ENCODE measurements around the gene THRAP3.
"Not testable (repeated sequence)": the region's sequence is repeated elsewhere in the genome, so short reads cannot be mapped to it uniquely, and the experiment has no call there.

THRAP3 gene

DNA sequence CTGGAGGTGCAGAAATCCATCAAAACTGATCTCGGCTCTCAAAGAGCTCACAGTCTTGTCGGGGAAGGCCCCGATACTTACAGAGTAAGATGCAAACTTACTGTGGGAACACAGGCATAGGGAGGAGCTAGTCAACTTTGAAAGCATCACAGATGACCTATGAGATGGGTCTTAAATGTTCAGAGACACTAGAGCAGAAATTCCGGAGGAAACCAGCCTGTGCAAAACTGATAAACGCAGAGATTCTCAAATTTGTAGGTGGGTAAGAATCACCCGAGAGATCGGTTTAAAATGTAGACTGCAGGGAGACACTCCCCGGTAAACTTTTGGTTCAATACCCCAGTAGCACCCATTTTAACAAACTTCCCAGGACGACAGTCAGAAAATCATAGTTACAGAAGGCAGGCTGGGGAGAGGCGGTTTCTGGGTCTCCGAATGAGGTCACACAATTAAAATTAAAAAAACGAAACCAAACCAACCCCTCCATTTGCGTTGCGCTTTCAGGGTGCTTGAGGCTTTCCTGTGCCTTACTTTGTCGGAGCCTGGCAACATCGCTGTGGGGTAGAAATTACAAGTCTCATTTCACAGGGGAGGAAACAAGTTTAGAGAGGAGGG, 755 bp upstream of the THRAP3 start:
- TF ChIP-seq, protein P1, sequence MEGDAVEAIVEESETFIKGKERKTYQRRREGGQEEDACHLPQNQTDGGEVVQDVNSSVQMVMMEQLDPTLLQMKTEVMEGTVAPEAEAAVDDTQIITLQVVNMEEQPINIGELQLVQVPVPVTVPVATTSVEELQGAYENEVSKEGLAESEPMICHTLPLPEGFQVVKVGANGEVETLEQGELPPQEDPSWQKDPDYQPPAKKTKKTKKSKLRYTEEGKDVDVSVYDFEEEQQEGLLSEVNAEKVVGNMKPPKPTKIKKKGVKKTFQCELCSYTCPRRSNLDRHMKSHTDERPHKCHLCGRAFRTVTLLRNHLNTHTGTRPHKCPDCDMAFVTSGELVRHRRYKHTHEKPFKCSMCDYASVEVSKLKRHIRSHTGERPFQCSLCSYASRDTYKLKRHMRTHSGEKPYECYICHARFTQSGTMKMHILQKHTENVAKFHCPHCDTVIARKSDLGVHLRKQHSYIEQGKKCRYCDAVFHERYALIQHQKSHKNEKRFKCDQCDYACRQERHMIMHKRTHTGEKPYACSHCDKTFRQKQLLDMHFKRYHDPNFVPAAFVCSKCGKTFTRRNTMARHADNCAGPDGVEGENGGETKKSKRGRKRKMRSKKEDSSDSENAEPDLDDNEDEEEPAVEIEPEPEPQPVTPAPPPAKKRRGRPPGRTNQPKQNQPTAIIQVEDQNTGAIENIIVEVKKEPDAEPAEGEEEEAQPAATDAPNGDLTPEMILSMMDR (IDR thresholded peaks at IDR 0.05; ENCODE audit: borderline replicate concordance, insufficient read depth, low read depth, low read length) = no peak

DNA sequence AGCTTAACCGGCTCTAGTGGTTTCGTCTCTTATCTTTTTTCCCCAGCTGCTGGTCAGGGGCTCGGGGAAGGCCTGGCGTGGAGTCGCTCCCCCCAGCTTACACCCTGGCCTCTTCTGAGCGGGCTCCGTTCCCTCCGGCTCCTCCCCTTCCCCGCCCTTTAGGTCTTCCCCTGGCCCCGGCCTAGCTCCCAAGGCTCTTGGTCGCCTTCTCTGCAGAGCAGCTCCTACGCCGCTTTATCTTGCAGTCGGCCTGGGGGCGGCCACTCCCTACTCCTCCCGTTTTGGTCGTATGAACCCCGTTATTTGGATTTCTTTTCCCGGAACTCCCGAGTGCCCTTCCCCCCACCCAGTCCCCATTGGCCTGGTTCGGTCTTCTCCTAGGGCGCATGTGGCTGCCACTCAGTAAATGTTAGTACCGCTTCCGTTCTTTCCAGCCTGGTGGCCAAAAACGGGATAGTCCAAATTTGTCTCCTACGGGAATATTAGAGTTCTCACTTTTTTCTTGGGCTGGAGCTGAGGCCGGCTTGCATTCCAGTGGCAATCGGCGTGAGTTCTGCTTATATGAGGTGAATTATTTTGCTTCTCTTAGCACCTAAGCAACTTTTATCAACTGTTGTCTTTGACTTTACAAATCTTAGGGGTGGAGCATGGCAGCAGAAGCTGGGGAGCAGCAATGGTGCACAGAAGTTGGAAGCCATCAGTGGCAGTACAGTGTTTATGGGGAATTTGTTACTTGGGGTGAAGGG, 467 bp downstream of the THRAP3 start:
- H3K4me3 ChIP-seq (ENCODE audit: low read depth, low read length) = peak overlapping the region; percentile 96
- TF ChIP-seq, protein P1 (IDR thresholded peaks at IDR 0.05; ENCODE audit: borderline replicate concordance, insufficient read depth, low read depth, low read length) = 0 out of 2 replicates have a peak, but pooled peaks have one; percentile 17

More for the DNA sequence above, 755 bp upstream of the THRAP3 start:
- H3K4me3 ChIP-seq (ENCODE audit: low read depth, low read length) = peak overlapping the region; percentile 96

DNA sequence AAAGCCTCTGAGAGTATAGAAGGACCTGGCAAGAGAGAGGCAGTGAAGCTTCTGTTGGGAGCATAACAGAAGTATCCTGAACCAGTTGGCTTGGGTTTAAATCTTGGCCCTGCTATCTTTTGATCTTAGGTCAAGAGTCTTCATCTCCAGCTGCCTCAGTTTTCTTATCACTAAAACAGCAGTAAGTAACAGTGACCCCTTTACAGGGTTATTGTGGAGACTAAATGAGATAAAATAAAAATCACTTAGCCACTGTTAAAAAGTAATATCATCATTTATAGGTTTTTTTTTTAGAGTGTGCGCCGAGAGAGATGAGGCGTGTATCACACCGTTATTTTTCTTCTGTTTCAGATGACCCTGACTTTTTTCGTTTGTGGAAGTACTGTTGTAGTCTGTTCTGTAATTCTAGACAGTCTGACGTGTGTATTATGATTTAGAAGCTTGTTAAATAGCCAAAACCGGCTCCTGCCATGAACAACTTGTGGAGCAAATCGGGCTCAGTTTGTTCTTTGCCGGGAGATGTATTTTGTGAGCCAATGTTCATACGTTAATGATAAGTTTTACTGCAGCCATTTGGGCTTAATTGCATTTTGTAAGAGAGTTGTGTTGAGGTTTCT, 1.1 kb downstream of the THRAP3 start:
- peak overlapping the region; percentile 96 for H3K4me3 ChIP-seq (ENCODE audit: low read depth, low read length)

DNA sequence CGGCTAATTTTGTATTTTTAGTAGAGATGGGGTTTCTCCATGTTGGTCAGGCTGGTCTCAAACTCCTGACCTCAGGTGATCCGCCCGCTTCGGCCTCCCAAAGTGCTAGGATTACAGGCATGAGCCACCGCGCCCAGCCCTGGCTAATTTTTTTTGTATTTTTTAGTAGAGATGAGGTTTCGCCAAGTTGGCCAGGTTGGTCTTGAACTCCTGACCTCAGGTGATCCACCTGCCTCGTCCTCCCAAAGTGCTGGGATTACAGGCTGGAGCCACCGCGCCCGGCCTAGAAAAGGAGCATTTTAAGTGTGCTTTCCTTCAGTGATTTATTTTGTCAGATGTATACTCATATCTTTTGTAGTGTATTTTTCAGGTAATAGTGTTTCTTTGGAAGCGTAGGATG, 6.0 kb downstream of the THRAP3 start:
- H3K4me3 ChIP-seq (ENCODE audit: low read depth, low read length) = not testable (repeated sequence)

More for the DNA sequence above, 1.1 kb downstream of the THRAP3 start:
- TF ChIP-seq, protein P1 (IDR thresholded peaks at IDR 0.05; ENCODE audit: borderline replicate concordance, insufficient read depth, low read depth, low read length) = no peak

DNA sequence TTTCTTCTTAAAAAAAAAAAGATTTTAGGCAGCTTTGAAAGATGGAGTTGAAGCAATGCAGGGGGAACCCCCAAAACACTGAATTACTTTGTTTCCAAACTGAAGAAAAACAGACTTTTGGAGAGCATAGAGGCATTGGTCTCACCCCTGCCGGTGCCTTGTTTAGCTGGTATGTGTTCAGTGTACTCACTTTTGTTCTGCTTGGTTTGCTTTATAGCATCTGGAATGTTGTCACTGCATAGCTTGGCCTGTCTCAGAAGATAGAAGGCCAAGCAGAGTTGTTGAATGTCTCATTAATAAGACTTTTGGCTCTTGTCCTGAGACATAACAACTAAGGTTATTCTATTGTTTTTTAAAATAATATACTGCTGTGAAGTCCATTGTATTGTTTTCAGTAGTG, 6.9 kb downstream of the THRAP3 start:
- H3K4me3 ChIP-seq (ENCODE audit: low read depth, low read length) = no peak overlapping the region
- TF ChIP-seq, protein P1 (IDR thresholded peaks at IDR 0.05; ENCODE audit: borderline replicate concordance, insufficient read depth, low read depth, low read length) = no peak

DNA sequence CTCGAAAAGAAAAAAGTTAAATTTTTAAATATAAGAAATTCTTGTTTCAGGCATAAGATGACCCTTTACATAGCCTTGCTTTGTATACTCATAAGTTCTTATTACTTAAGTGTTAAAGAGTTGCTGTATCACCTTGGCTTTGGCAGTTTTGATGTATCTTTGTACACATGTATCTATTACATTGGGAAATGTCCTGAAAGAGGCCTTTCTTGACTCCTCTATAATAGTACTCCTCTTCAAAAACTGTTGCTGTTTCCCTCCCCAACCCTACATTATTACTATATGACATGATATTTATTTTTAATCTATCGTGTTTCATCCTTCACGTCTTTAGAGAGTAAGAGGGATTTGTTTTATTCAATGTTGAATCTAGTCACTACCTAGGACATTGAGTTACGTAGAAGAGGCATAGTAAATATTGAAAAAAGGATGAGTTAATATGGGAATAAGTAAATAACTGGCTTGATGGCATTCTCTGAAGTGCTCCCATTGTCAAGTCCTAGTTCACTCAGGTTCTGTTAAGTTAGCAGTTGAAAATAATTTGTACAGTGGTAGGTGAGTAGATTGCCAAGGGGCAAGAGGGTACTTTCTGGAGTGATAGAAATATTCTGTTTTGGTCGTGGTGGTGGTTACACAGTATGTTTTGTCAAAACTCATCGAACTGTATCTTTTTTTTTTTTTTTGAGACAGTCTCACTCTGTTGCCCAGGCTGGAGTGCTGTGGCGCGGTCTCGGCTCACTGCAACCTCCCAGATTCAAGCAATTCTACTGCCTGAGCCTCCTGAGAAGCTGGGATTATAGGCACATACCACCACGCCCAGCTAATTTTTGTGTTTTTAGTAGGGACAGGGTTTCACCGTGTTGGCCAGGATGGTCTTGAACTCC, 8.2 kb downstream of the THRAP3 start:
- TF ChIP-seq, protein P1 (IDR thresholded peaks at IDR 0.05; ENCODE audit: borderline replicate concordance, insufficient read depth, low read depth, low read length) = no peak
- H3K4me3 ChIP-seq (ENCODE audit: low read depth, low read length) = no peak overlapping the region

DNA sequence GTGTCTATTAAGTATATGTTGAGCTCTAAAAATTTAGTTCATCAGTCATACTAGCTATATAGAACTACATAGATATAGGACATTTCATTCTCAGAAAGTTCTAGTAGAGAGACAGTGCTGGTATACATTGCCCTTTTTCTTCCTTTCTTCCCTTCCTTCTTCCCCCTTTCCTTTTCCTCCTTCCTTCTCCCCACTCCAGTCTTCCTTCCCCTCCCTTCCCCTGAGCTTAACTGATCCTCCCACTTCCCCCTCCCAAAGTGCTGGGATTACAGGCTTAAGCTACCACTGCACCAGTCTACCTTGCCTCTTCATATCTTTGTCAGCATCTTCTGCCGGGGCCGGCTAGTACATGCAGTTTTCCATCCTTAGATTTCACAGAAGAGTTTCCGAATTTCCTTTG, 12.1 kb downstream of the THRAP3 start:
- no peak overlapping the region for H3K4me3 ChIP-seq (ENCODE audit: low read depth, low read length)
- TF ChIP-seq, protein P1 (IDR thresholded peaks at IDR 0.05; ENCODE audit: borderline replicate concordance, insufficient read depth, low read depth, low read length) = no peak

Data from GM12875 (cell line).